ENCODE results near the gene USP32. TPM values are rescaled to one million over a fixed set of nuclear protein-coding genes. Genes with fewer than 3 reads are reported as not detected.

Gene USP32
- total and polyA plus RNA-seq, 2 donors (not counting 3 experiments of a cell fraction or from before 2014, with no cell fraction given) = 15.7 to 52.9 TPM

DNA sequence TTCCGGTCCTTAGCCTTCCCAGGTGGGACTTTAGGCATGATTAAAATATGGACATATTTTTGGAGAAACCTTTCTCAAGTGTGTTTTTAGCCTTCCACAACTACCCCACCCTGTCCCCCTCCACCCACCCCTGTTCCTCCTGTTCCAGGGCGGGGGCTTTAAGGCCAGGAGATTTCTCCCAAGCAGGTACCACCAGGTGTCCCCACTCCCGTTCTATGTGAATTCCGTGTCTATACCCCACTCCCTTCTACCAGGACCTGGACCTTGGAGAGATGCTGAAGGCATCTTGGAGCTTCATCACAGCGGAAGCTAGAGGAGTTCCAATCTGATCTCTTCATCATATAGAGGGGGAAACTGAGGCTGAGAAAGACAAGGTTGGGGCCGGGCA, 232.5 kb downstream of the USP32 start:
- Histone ChIP-seq H3K27me3 (ENCODE audit: control insufficient read depth in 2 of 2, insufficient read depth in 2 of 2, low read length in 2 of 2) (no peaks in the 10 kb centered on the region), H3K36me3 (ENCODE audit: control insufficient read depth in 2 of 2, extremely low read depth in 1 of 2, insufficient read depth in 2 of 2, low read length in 2 of 2) (no peaks in the 10 kb centered on the region), H4K20me1 (replicated peaks; ENCODE audit: control insufficient read depth, extremely low read depth, insufficient read depth, low read length) (no peaks in the 10 kb centered on the region), H3K9ac (replicated peaks; ENCODE audit: extremely low read depth, insufficient read depth, low read length) (no peak overlapping the region), H2AFZ (ENCODE audit: low read depth, low read length) (no peak overlapping the region), H3K4me1 (ENCODE audit: control insufficient read depth, extremely low read depth, insufficient read depth, low read length) (peaks cover 3% of the 10 kb centered on the region), H3K9me1 (replicated peaks; ENCODE audit: control insufficient read depth, extremely low read depth, insufficient read depth, low read length) (no peaks in the 10 kb centered on the region), H3K4me3 (replicated peaks in 1 of 3; ENCODE audit: insufficient read depth in 1 of 3, low read depth in 1 of 3, low read length in 3 of 3) (no peak overlapping the region), H3K79me2 (ENCODE audit: control insufficient read depth, insufficient read depth, low read length) (no peaks in the 10 kb centered on the region), H3K4me2 (ENCODE audit: insufficient read depth, low read length) (no peak overlapping the region), H3K27ac (ENCODE audit: insufficient read depth, low read depth, low read length) (no peak overlapping the region), H3K9me3 (replicated peaks; ENCODE audit: control insufficient read depth, insufficient read depth, low read length) (no peaks in the 10 kb centered on the region)
- FAIRE-seq (no peak), DNase-seq (ENCODE audit: low read depth, low spot score) (no peak)
- no TSS peak for BruUV-seq (replicated peaks)
- intact Hi-C loops (cut with micrococcal nuclease) (no loop called here), dilution Hi-C loops (cut with MboI; ENCODE audit: extremely low pct_ligation_motif_present, low sequenced_read_pairs) (no loop called here)
- TF ChIP-seq GATA2 (IDR thresholded peaks at IDR 0.05; ENCODE audit: insufficient read depth, insufficient read length, low read depth, low read length) (no peak), MYC (IDR thresholded peaks at IDR 0.05; ENCODE audit: low read depth, low read length) (no peak), POLR2AphosphoS5 (IDR thresholded peaks at IDR 0.05; ENCODE audit: insufficient read depth, low read depth, low read length) (no peak), EZH2 (IDR thresholded peaks at IDR 0.05; ENCODE audit: borderline replicate concordance, low read depth, low read length, severe bottlenecking) (no peak), POLR2A (IDR thresholded peaks at IDR 0.05; ENCODE audit: low read depth, low read length) (no peak), FOS (IDR thresholded peaks at IDR 0.05; ENCODE audit: borderline replicate concordance, insufficient read depth, low read length) (no peak), JUN (IDR thresholded peaks at IDR 0.05; ENCODE audit: borderline replicate concordance, insufficient read depth, insufficient read length, low read depth) (no peak)
- TF ChIP-seq, protein P1, sequence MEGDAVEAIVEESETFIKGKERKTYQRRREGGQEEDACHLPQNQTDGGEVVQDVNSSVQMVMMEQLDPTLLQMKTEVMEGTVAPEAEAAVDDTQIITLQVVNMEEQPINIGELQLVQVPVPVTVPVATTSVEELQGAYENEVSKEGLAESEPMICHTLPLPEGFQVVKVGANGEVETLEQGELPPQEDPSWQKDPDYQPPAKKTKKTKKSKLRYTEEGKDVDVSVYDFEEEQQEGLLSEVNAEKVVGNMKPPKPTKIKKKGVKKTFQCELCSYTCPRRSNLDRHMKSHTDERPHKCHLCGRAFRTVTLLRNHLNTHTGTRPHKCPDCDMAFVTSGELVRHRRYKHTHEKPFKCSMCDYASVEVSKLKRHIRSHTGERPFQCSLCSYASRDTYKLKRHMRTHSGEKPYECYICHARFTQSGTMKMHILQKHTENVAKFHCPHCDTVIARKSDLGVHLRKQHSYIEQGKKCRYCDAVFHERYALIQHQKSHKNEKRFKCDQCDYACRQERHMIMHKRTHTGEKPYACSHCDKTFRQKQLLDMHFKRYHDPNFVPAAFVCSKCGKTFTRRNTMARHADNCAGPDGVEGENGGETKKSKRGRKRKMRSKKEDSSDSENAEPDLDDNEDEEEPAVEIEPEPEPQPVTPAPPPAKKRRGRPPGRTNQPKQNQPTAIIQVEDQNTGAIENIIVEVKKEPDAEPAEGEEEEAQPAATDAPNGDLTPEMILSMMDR (IDR thresholded peaks at IDR 0.05; ENCODE audit: extremely low read depth in 1 of 2, insufficient read depth in 1 of 2, low read depth in 1 of 2, low read length in 2 of 2) = no peak
- TF ChIP-seq, protein P2, sequence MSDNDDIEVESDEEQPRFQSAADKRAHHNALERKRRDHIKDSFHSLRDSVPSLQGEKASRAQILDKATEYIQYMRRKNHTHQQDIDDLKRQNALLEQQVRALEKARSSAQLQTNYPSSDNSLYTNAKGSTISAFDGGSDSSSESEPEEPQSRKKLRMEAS (IDR thresholded peaks at IDR 0.05; ENCODE audit: insufficient read depth, insufficient read length) = no peak
- POLR2A ChIA-PET = no interaction called here
- CTCF ChIA-PET = no interaction called here

All from endothelial cell of umbilical vein (primary cell).